NT2/D1 (cell line): ENCODE data around the gene AKAP6.

Source experiments
- DNase-seq: peaks from one replicate; pipeline ENCODE4 v3.0.0-alpha.2; 2011; ENCODE audit warnings: low read depth, low spot score
- H3K27me3 ChIP-seq: 2 replicates; pipeline ENCODE4 v1.6.0; 2011; ENCODE audit warnings: mild to moderate bottlenecking; ENCODE audit not compliant: insufficient read length, insufficient read depth
- H3K36me3 ChIP-seq: 2 replicates; pipeline ENCODE4 v1.6.1; 2011; ENCODE audit warnings: mild to moderate bottlenecking, low read length, mixed read lengths; ENCODE audit not compliant: insufficient read depth, insufficient read length
- H3K4me1 ChIP-seq: 2 replicates; pipeline ENCODE4 v1.5.1; 2011; ENCODE audit not compliant: insufficient read depth, insufficient read length
- H3K4me3 ChIP-seq: 2 replicates; pipeline ENCODE4 v1.5.1; 2011; ENCODE audit warnings: low read depth; ENCODE audit not compliant: insufficient read length
- H3K9ac ChIP-seq: 2 replicates; pipeline ENCODE4 v1.6.0; 2011; ENCODE audit warnings: low read depth; ENCODE audit not compliant: insufficient read length
- H3K9me3 ChIP-seq: 2 replicates; pipeline ENCODE4 v1.5.1; 2011; ENCODE audit warnings: mild to moderate bottlenecking, low read length; ENCODE audit not compliant: insufficient read depth
- SUZ12 ChIP-seq: IDR thresholded peaks from 2 replicates; pipeline ENCODE4 v1.6.1; 2011; ENCODE audit not compliant: insufficient read length, insufficient read depth; ENCODE audit errors: extremely low read depth
- YY1 ChIP-seq: IDR thresholded peaks from 2 replicates; pipeline ENCODE4 v1.6.1; 2011; ENCODE audit not compliant: insufficient read length, insufficient read depth
- ZNF274 ChIP-seq: IDR thresholded peaks from 2 replicates; pipeline ENCODE4 v1.6.1; 2011; ENCODE audit warnings: mild to moderate bottlenecking, low read depth, low read length

AKAP6 gene

DNA sequence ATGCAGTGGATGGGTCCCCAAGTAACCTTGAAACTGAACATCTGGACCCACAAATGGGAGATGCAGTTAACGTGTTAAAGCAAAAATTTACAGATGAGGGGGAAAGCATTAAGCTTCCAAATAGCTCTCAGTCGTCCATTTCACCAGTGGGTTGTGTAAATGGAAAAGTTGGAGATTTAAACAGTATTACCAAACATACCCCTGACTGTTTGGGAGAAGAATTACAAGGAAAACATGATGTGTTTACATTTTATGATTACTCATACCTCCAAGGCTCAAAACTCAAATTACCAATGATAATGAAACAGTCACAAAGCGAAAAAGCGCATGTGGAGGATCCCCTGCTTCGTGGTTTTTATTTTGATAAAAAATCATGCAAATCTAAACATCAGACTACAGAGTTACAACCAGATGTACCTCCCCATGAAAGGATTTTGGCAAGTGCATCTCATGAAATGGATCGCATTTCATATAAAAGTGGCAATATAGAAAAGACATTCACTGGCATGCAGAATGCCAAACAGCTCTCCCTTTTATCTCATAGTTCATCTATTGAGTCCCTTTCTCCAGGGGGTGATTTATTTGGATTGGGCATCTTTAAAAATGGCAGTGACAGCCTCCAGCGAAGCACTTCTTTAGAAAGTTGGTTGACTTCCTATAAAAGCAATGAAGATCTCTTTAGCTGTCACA lies 493.0 kb downstream of the AKAP6 start:
- DNase-seq: no peak
- no peak for TF ChIP-seq YY1
- no peak for TF ChIP-seq SUZ12
- no peak for TF ChIP-seq ZNF274
- Histone ChIP-seq H3K36me3 (no peaks in the 10 kb centered on the region), H3K9me3 (no peaks in the 10 kb centered on the region), H3K27me3 (no peaks in the 10 kb centered on the region), H3K4me1 (no peaks in the 10 kb centered on the region), H3K4me3 (no peak overlapping the region), H3K9ac (no peak overlapping the region)

DNA sequence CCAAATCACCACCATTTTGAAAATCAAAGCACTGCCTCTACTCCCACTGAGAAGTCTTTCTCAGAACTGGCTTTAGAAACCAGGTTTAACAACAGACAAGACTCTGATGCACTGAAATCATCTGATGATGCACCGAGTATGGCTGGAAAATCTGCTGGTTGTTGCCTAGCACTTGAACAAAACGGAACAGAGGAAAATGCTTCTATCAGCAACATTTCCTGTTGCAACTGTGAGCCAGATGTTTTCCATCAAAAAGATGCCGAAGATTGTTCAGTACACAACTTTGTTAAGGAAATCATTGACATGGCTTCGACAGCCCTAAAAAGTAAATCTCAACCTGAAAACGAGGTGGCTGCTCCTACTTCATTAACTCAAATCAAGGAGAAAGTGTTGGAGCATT lies 494.6 kb downstream of the AKAP6 start:
- TF ChIP-seq YY1 (no peak), ZNF274 (no peak), SUZ12 (no peak)
- H3K36me3 ChIP-seq: no peaks in the 10 kb centered on the region
- H3K9me3 ChIP-seq: no peaks in the 10 kb centered on the region
- H3K4me3 ChIP-seq: no peak overlapping the region
- H3K27me3 ChIP-seq: no peaks in the 10 kb centered on the region
- H3K9ac ChIP-seq: no peak overlapping the region
- no peak for DNase-seq
- no peaks in the 10 kb centered on the region for H3K4me1 ChIP-seq

DNA sequence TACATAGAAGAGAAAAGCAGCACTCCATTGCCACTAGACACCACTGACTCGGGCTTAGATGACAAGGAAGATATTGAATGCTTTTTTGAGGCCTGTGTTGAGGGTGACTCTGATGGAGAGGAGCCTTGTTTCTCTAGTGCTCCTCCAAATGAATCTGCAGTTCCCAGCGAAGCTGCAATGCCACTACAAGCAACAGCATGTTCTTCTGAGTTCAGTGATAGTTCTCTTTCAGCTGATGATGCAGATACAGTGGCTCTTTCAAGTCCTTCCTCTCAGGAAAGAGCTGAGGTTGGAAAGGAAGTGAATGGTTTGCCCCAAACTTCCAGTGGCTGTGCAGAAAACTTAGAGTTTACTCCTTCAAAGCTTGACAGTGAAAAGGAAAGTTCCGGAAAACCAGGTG lies 495.1 kb downstream of the AKAP6 start:
- H3K9me3 ChIP-seq: no peaks in the 10 kb centered on the region
- no peak for TF ChIP-seq SUZ12
- no peak for TF ChIP-seq ZNF274
- TF ChIP-seq YY1: no peak
- H3K36me3 ChIP-seq: no peaks in the 10 kb centered on the region
- H3K9ac ChIP-seq: no peak overlapping the region
- no peaks in the 10 kb centered on the region for H3K27me3 ChIP-seq
- no peak for DNase-seq
- no peak overlapping the region for H3K4me3 ChIP-seq
- H3K4me1 ChIP-seq: no peaks in the 10 kb centered on the region

DNA sequence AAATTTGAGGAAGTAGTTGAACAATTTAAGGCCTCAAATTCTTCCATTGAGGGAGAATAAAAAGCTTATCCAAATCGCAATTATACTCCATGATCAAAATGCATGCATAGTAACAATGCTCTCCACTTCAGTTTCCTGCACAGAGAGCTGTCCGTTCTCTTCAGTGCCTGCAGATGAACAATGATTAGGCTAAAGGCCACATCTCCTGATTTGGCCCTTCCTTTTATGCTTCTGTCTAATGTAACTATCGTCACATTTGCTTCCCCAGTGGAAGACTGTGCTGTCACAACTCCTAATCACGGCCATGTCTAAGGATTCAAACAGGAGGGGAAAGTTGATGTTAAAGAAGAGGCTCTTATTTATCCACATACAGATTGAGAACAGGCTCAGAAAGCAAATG lies 496.0 kb downstream of the AKAP6 start:
- Histone ChIP-seq H3K4me1 (no peaks in the 10 kb centered on the region), H3K27me3 (no peaks in the 10 kb centered on the region), H3K9ac (no peak overlapping the region), H3K9me3 (no peaks in the 10 kb centered on the region), H3K36me3 (no peaks in the 10 kb centered on the region), H3K4me3 (no peak overlapping the region)
- DNase-seq: no peak
- TF ChIP-seq YY1: no peak
- TF ChIP-seq SUZ12: no peak
- no peak for TF ChIP-seq ZNF274

DNA sequence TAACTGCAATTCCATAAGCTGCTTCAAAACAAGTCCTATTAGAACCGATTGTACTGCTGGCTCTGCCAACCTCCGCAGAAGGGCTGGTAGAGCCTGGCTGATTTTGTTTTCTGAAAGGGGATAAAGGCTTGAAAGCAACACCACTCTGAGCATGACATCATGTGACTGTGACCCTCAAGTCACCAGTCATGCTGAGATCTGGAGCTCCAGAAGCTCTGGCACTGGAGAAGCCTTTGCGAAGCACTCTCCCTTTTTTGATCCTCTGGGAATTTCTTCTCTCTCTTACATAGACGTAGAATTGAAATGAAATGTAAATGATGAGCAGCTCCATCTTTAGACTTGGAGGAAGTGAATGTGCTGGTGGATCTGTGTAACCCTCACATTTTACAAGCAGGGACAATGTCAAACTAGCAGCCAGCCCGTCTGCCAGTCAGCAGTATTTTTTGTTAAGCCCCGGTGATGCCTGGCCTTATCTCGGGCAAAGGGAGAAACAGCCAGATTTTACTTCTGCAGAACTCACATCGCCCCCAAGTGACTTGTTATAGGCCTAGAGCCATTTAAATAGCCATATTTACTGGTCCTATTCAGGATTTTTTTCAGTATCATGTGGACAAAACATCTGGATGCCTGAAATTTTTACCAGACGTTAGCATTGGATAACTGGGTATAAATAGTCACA lies 497.4 kb downstream of the AKAP6 start:
- H3K36me3 ChIP-seq: no peaks in the 10 kb centered on the region
- H3K9ac ChIP-seq: no peak overlapping the region
- H3K4me1 ChIP-seq: no peaks in the 10 kb centered on the region
- H3K4me3 ChIP-seq: no peak overlapping the region
- no peak for DNase-seq
- no peaks in the 10 kb centered on the region for H3K9me3 ChIP-seq
- H3K27me3 ChIP-seq: no peaks in the 10 kb centered on the region
- TF ChIP-seq SUZ12 (no peak), YY1 (no peak), ZNF274 (no peak)

DNA sequence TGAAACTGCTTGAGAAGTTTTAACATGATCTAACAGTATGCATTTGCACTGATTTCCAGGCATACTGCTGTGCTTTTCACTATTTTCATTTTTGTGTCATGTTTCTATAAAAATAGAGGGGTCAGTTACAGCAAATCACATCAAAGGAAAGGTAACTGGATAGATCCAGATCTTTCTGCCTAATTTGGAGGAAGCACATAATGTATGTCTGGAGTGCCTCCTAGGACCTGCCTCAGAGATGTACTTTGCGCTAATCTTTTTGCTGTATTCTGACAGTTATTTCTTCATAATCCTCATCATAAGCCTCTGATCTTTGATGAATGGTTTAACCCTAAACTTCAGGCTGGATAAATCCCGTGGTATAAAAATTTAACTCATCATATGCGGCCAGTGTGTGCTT lies 498.4 kb downstream of the AKAP6 start:
- H3K4me3 ChIP-seq: no peak overlapping the region
- H3K4me1 ChIP-seq: no peaks in the 10 kb centered on the region
- no peak overlapping the region for H3K9ac ChIP-seq
- no peak for DNase-seq
- no peaks in the 10 kb centered on the region for H3K27me3 ChIP-seq
- no peak for TF ChIP-seq SUZ12
- no peak for TF ChIP-seq YY1
- no peaks in the 10 kb centered on the region for H3K9me3 ChIP-seq
- H3K36me3 ChIP-seq: no peaks in the 10 kb centered on the region

DNA sequence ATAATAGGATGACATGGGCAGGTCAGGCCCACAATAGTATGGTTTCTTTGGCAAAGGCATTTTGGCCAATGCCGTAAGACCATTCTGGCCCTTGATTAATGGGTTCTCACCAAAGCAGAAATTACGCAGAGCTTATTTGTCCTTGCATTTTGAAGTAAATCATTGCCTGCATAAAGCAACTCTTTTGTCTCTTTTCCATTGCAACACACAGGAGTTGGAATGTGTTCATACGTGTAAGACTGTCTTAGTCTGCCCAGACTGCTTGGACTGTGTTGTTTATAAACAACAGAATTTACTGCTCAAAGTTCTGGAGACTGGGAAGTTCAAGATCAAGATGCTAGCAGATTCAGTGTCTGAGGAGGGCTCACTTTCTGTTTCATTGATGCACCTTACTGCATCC lies 506.8 kb downstream of the AKAP6 start:
- no peak for DNase-seq
- H3K36me3 ChIP-seq: no peaks in the 10 kb centered on the region
- H3K27me3 ChIP-seq: no peaks in the 10 kb centered on the region
- H3K9ac ChIP-seq: no peak overlapping the region
- no peaks in the 10 kb centered on the region for H3K4me1 ChIP-seq
- TF ChIP-seq ZNF274 (no peak), SUZ12 (no peak), YY1 (no peak)
- H3K4me3 ChIP-seq: no peak overlapping the region
- no peaks in the 10 kb centered on the region for H3K9me3 ChIP-seq
